Lower leg skin (tissue), 3 donors: ENCODE data around the gene CRYGA.

Experiments used
- CTCF ChIP-seq, 3 donors: fragments of 450-650 bp; IDR thresholded peaks; one replicate each; pipeline ENCODE4 v1.5.1; 2016; ENCODE audit warnings: antibody characterized with exemption in 3 of 3, mild to moderate bottlenecking in 3 of 3, moderate library complexity in 2 of 3
- POLR2A ChIP-seq, 2 donors: fragments of 450-650 bp; IDR thresholded peaks; one replicate each; pipeline ENCODE4 v1.6.1; 2016 to 2017; ENCODE audit warnings: antibody characterized with exemption in 2 of 2, mild to moderate bottlenecking in 1 of 2, moderate library complexity in 1 of 2

GRCh38 chr2:208164951-208165755 is 1.8 kb upstream of the CRYGA start:
- TF ChIP-seq CTCF (IDR thresholded peaks at IDR 0.05): no peak
- TF ChIP-seq POLR2A (IDR thresholded peaks at IDR 0.05): no peak
